ENCODE data around the gene LIMS2. TPM values are rescaled to one million over a fixed set of nuclear protein-coding genes. Genes with fewer than 3 reads are reported as not detected.

Gene LIMS2
- total RNA-seq, 1 donor: 28.9 TPM

DNA sequence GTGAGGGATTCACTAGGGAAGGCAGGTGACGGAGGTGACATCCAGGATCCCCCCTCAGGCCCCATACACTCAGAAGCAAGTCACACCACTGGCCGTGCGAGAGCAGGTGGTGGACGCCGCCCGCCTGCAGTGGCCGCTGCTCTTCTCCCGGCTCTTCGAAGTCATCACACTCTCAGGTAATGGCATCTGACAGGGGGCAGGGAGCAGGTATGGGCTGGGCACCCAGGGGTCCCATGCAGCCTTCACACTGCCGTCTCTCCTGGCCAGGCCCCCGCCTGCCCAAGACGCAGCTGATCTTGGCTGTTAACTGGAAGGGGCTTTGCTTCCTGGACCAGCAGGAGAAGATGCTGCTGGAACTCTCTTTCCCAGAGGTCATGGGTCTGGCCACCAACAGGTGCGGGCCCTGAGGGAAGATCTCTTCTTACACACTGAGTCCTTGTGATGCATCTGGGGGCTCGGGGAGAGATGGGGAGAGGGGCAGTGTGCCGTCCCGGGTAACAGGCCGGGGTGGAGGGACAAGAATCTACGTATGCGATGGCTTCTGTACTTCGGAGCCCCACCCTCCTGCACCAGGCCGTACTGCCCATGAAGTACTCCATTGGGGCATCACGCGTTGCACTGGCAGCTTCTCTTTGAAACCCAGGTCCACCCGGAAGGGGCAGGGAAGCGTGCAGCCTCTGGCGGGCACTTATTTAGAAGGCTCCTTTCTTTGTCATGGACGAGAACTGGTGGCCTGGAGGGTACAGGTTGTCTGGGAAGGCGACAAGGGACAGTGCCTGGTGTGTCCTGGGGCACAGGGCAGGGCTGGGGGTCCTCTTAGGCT is 48.2 kb downstream of the LIMS2 start:
- DNase-seq (ENCODE audit: low read depth): no peak
- TF ChIP-seq, protein P1, sequence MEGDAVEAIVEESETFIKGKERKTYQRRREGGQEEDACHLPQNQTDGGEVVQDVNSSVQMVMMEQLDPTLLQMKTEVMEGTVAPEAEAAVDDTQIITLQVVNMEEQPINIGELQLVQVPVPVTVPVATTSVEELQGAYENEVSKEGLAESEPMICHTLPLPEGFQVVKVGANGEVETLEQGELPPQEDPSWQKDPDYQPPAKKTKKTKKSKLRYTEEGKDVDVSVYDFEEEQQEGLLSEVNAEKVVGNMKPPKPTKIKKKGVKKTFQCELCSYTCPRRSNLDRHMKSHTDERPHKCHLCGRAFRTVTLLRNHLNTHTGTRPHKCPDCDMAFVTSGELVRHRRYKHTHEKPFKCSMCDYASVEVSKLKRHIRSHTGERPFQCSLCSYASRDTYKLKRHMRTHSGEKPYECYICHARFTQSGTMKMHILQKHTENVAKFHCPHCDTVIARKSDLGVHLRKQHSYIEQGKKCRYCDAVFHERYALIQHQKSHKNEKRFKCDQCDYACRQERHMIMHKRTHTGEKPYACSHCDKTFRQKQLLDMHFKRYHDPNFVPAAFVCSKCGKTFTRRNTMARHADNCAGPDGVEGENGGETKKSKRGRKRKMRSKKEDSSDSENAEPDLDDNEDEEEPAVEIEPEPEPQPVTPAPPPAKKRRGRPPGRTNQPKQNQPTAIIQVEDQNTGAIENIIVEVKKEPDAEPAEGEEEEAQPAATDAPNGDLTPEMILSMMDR (IDR thresholded peaks at IDR 0.05; ENCODE audit: insufficient read depth, low read depth, low read length): no peak
- no peak overlapping the region for H3K4me3 ChIP-seq (ENCODE audit: low read depth, low read length)

DNA sequence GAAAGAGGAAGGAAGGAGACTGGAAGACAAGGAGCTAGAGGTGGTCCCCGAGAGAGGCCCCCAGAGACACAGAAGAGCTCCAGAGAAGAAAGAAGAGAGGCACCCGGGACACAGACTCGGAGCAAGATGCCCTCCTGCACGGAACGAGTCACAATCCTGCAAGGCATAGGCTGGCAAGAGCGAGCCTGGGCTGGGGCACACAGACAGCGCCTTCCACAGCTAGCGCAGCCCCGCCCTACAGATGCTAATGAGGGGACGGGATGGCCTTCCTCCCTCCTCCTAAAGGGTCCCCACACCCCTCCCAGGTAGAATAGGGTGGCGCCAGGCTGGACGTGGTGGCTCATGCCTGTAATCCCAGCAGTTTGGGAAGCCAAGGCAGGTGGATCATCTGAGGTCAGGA is 49.2 kb downstream of the LIMS2 start:
- no peak for DNase-seq (ENCODE audit: low read depth)
- TF ChIP-seq, protein P1 (IDR thresholded peaks at IDR 0.05; ENCODE audit: insufficient read depth, low read depth, low read length): no peak
- no peak overlapping the region for H3K4me3 ChIP-seq (ENCODE audit: low read depth, low read length)

DNA sequence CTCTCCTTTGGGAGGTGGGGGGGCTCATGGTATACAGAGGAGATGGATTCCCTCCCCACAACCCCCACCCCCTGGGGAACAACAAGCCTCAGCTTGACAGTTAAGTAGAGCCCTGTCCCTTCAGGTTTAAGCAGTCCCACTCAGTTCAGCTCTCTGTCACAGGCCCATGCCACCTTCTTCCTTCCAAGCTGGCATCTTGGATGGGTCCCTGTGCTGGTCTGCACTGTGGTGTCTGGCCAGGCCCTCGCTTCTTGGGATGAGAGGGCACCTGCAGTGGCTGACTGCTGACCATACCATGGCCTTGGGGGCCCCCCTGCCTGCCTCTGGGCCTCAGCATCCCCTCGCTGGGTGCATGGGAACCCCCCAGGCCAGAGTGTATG is 49.8 kb downstream of the LIMS2 start:
- H3K4me3 ChIP-seq (ENCODE audit: low read depth, low read length): no peak overlapping the region
- DNase-seq (ENCODE audit: low read depth): no peak
- TF ChIP-seq, protein P1 (IDR thresholded peaks at IDR 0.05; ENCODE audit: insufficient read depth, low read depth, low read length): no peak

DNA sequence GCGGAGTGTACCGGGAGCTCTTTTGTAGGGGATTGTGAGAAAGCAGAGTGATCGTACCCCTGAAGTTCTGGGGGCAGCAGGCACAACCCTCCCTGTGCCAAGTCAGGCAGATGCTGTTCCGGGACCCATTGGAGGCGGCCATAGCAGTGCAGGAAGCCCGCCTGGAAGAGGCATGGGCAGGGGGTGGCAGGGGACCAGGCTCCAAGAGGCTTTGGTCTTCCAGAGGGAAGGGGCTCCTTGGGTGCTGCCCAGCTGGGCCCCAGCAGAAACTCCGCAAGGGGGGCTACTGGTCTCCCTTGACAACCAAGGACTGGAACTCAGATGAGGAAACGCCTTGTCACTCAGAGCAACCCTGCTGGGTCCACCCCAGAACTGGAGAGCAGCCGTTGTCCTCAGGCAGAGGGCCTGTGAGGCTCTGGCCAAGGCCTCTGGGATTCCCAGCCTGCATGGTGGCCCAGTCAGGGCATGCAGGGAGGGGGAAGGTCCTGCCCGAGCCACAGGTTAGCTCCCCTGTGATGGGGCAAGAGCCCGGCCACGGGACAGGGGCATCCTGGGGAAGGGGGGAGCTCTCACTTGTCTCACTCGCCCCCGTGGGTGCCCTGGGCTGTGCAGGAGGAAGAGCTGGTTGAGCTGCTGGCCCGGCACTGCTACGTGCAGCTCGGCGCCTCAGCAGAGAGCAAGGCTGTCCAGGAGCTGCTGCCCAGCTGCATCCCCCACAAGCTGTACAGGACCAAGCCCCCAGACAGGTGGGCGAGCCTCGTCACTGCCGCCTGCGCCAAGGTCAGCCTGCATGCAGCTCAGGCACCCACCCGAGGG is 50.4 kb downstream of the LIMS2 start:
- TF ChIP-seq, protein P1 (IDR thresholded peaks at IDR 0.05; ENCODE audit: insufficient read depth, low read depth, low read length): no peak
- no peak overlapping the region for H3K4me3 ChIP-seq (ENCODE audit: low read depth, low read length)
- DNase-seq (ENCODE audit: low read depth): no peak

DNA sequence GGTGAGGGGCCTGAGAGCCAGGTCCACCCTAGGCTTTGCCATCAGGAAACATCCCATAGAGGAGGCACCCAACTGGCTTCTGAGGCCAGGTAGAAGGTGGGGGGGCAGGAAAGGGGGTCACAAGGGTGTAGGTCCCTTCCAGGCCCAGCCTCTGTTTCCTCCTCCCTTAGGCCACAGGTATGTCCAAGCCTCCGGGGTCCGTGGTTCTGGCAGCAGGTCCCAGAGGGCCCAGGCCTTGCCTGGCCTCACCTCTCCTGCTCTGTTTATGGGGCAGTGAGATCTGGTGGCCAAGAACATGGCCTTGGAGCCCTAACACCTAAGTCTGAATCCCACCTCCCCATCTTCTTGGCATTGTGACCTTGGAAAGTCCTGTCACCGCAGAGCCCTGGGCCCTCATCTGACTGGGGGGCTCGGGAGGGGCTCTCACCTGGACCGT is 51.0 kb downstream of the LIMS2 start:
- TF ChIP-seq, protein P1 (IDR thresholded peaks at IDR 0.05; ENCODE audit: insufficient read depth, low read depth, low read length): no peak
- no peak for DNase-seq (ENCODE audit: low read depth)
- H3K4me3 ChIP-seq (ENCODE audit: low read depth, low read length): no peak overlapping the region

DNA sequence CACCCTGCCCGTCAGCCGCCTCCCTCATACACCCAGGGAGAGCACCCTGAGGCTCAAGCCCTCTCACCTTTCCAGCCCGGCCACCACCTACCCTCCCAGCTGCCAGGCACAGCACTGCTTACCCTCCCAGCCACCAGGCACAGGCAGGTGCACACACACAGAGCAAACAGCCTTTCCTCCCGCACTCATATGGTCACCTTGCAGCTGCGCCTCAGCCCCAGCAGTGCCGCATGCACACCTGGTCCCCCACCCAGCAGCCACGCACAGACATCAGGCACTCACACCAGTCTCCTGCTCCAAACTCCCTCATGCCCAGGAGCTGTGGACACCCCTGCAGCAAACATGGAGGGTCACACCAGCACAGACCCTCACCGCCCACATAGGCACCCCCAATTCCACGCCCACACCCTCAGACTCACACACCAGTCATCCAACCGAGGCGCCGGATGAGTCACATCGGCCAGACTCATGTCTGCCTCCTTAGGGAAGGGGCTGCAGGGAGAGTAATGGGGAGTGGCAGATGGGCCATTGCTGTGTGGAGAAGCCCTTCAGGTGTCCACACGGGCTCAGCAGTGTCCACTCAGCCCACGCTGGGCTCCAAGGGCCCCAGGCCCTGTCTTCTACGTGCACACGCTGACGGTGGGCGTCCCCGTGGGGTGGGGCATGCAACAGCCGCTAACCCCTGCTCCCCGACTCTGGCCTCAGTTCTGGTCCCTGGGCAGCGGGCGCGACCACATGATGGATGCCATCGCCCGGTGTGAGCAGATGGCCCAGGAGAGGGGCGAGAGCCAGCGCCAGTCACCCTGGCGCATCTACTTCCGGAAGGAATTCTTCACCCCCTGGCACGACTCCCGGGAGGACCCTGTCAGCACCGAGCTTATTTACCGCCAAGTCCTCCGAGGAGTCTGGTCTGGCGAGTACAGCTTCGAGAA is 51.7 kb downstream of the LIMS2 start:
- no peak overlapping the region for H3K4me3 ChIP-seq (ENCODE audit: low read depth, low read length)
- TF ChIP-seq, protein P1 (IDR thresholded peaks at IDR 0.05; ENCODE audit: insufficient read depth, low read depth, low read length): no peak
- DNase-seq (ENCODE audit: low read depth): no peak

All from fibroblast of villous mesenchyme (primary cell).